ENCODE results near the gene DNAL4. TPM values are rescaled to one million over a fixed set of nuclear protein-coding genes. Genes with fewer than 3 reads are reported as not detected.

Gene DNAL4
- total RNA-seq, 1 experiment from 2014 or later = 8.3 TPM

GRCh38 chr22:38823637-38824036 is 29.7 kb upstream of the DNAL4 start:
- Mint-ChIP-seq H3K27me3 (ENCODE audit: low read depth) (peaks cover 19% of the 10 kb centered on the region), H3K36me3 (ENCODE audit: insufficient read depth in 1 of 3, low read depth in 3 of 3) (no peaks in the 10 kb centered on the region), H3K4me3 (no peak overlapping the region), H3K9me3 (no peaks in the 10 kb centered on the region), H3K4me1 (peaks cover 11 to 12% of the 10 kb centered on the region in 2 experiments), H3K27ac (no peak overlapping the region)
- Histone ChIP-seq H3K23me2 (ENCODE audit: insufficient read length, low read depth, low read length, poor library complexity, severe bottlenecking) (no peaks in the 10 kb centered on the region), H3K56ac (ENCODE audit: insufficient read length, low read depth, low read length) (no peak overlapping the region), H3K4ac (ENCODE audit: low read depth, low read length) (no peak overlapping the region), H4K91ac (ENCODE audit: insufficient read length, low read depth, low read length) (no peak overlapping the region), H3K9ac (ENCODE audit: extremely low read depth, insufficient read length, low read length) (no peak overlapping the region), H3K27me3 (ENCODE audit: insufficient read depth, low read length) (no peaks in the 10 kb centered on the region), H3K79me2 (ENCODE audit: insufficient read depth, low read length) (no peaks in the 10 kb centered on the region), H4K20me1 (ENCODE audit: control insufficient read depth, insufficient read depth, insufficient read length) (no peaks in the 10 kb centered on the region), H3T11ph (ENCODE audit: low read length) (no peak overlapping the region), H4K5ac (ENCODE audit: insufficient read length, low read depth, low read length) (no peak overlapping the region), H3K14ac (ENCODE audit: insufficient read depth, low read length) (no peak overlapping the region), H4K8ac (replicated peaks; ENCODE audit: insufficient read length, low read depth, low read length) (no peak overlapping the region), H3K4me1 (ENCODE audit: insufficient read depth, low read length) (no peaks in the 10 kb centered on the region), H3K79me1 (ENCODE audit: insufficient read depth, low read depth, low read length, poor library complexity, severe bottlenecking) (no peaks in the 10 kb centered on the region), H3K9me3 (ENCODE audit: control insufficient read depth, low read depth, low read length) (no peaks in the 10 kb centered on the region), H2BK15ac (ENCODE audit: low read depth, low read length) (no peak overlapping the region), H3K27ac (ENCODE audit: insufficient read length, low read depth, low read length) (no peak overlapping the region), H3K23ac (ENCODE audit: insufficient read length, low read depth, low read length) (no peak overlapping the region), H3K18ac (ENCODE audit: insufficient read length, low read depth, low read length) (no peak overlapping the region), H2AK5ac (ENCODE audit: insufficient read length, low read length) (no peak overlapping the region), H2BK120ac (ENCODE audit: low read depth, low read length, poor library complexity, severe bottlenecking) (no peak overlapping the region), H2BK5ac (ENCODE audit: insufficient read length, low read length) (no peak overlapping the region), H2BK20ac (ENCODE audit: low read depth, low read length, poor library complexity, severe bottlenecking) (no peak overlapping the region), H2AFZ (ENCODE audit: low read length) (no peak overlapping the region), H3K4me2 (ENCODE audit: insufficient read depth, insufficient read length, low read length) (no peak overlapping the region), H2BK12ac (ENCODE audit: insufficient read length, low read depth, low read length) (no peak overlapping the region)
- no peak for TF ChIP-seq CTCF (conservative IDR thresholded peaks at IDR 0.05)
- WGBS (ENCODE audit: extremely low coverage, insufficient read length, low lambda C conversion rate) = no CpG with 5 or more reads among the region's 2 CpGs
- no peak for DNase-seq
